Measurements from ENCODE around the gene ASL. TPM values are rescaled to one million over a fixed set of nuclear protein-coding genes. Genes with fewer than 3 reads are reported as not detected.

The ASL gene
- total and polyA plus RNA-seq, 9 of the 15 experiments (the other 6 are each of a cell fraction or from before 2014, with no cell fraction given): 2.6 to 67.0 (median 33.3) TPM

DNA sequence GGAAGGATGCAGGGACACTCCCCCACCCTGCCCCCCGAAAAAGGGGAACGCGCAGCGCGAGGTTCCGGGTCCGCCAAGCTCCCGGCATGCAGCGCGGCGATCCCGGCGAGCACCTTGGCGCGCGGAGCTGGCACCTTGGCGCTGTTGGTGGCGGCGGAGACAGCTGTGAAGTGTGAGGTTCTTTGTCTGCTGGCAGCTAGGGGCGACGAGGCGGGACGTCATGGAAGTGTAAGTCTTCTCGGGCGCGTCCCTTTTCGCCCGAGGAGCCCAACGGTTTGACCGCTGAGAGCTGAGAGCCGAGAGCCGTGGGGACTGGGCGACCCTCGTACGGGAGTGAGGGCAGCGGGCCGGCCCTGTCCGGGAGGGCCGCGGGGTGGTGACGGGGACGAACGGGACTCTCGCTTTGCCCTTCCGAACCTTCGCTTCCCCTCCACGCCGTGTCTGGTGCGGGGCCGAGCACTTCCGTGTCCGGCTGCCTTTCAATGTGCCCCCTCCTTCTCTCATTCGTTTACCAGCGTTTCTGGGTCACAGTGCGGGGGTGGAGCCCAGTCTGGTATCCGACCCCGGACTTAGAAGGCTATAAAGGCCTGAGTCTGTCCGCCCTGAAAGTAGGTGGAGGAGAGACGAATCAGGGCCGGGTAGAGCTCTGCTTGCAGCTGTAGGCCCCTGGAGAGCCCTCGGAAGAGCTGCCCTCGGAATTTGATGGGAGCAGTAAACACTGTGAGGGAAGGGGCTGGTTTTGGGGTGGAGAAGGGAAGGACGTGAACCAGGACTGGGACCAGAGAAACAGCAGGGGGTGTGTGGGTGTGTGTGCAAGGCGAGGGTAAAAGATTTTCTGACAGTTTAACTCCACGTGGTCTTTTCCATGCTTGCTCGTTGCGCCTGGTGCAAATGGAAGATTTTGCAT is 39.4 kb downstream of the ASL start, which contains the start of gene CRCP (continued):
- TF ChIP-seq, protein P1, sequence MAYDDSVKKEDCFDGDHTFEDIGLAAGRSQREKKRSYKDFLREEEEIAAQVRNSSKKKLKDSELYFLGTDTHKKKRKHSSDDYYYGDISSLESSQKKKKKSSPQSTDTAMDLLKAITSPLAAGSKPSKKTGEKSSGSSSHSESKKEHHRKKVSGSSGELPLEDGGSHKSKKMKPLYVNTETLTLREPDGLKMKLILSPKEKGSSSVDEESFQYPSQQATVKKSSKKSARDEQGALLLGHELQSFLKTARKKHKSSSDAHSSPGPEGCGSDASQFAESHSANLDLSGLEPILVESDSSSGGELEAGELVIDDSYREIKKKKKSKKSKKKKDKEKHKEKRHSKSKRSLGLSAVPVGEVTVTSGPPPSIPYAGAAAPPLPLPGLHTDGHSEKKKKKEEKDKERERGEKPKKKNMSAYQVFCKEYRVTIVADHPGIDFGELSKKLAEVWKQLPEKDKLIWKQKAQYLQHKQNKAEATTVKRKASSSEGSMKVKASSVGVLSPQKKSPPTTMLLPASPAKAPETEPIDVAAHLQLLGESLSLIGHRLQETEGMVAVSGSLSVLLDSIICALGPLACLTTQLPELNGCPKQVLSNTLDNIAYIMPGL (CRISPR knock-in tag; IDR thresholded peaks at IDR 0.05): 0 out of 2 replicates have a peak, but pooled peaks have one; percentile 59
- TF ChIP-seq, protein P2, sequence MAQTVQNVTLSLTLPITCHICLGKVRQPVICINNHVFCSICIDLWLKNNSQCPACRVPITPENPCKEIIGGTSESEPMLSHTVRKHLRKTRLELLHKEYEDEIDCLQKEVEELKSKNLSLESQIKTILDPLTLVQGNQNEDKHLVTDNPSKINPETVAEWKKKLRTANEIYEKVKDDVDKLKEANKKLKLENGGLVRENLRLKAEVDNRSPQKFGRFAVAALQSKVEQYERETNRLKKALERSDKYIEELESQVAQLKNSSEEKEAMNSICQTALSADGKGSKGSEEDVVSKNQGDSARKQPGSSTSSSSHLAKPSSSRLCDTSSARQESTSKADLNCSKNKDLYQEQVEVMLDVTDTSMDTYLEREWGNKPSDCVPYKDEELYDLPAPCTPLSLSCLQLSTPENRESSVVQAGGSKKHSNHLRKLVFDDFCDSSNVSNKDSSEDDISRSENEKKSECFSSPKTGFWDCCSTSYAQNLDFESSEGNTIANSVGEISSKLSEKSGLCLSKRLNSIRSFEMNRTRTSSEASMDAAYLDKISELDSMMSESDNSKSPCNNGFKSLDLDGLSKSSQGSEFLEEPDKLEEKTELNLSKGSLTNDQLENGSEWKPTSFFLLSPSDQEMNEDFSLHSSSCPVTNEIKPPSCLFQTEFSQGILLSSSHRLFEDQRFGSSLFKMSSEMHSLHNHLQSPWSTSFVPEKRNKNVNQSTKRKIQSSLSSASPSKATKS (CRISPR knock-in tag; IDR thresholded peaks at IDR 0.05): no peak
- TF ChIP-seq DDX20 (tag; IDR thresholded peaks at IDR 0.05; ENCODE audit: low read depth) (no peak), RFX1 (IDR thresholded peaks at IDR 0.05) (no peak), ZBTB8A (IDR thresholded peaks at IDR 0.05; ENCODE audit: partially characterized antibody) (no peak), PHF21A (IDR thresholded peaks at IDR 0.05; ENCODE audit: borderline replicate concordance, low read depth) (no peak), RFX7 (CRISPR knock-in tag; IDR thresholded peaks at IDR 0.05) (no peak), ATF7 (IDR thresholded peaks at IDR 0.05) (peak; percentile 25; the same call in 1 of the 2 replicates), SIRT6 (IDR thresholded peaks at IDR 0.05; ENCODE audit: low read depth, low read length) (no peak), BRD9 (IDR thresholded peaks at IDR 0.05; ENCODE audit: low read depth, partially characterized antibody) (peak; percentile 36), JUND (IDR thresholded peaks at IDR 0.05; ENCODE audit: borderline replicate concordance, low read depth, low read length) (peak; percentile 37), JUND (tag; IDR thresholded peaks at IDR 0.05; ENCODE audit: borderline replicate concordance, low read depth, low read length) (peak; percentile 31; the same call in 2 of the 3 replicates), ZNF79 (CRISPR knock-in tag; IDR thresholded peaks at IDR 0.05; ENCODE audit: low read depth) (no peak), SNIP1 (IDR thresholded peaks at IDR 0.05; ENCODE audit: low read depth) (no peak), MAFG (tag; conservative IDR thresholded peaks at IDR 0.05) (no peak), POU5F1 (IDR thresholded peaks at IDR 0.05; ENCODE audit: borderline replicate concordance, low read depth, low read length, partially characterized antibody) (no peak), ZC3H11A (IDR thresholded peaks at IDR 0.05; ENCODE audit: low read depth, low read length) (no peak)
- TF ChIP-seq, protein P3, sequence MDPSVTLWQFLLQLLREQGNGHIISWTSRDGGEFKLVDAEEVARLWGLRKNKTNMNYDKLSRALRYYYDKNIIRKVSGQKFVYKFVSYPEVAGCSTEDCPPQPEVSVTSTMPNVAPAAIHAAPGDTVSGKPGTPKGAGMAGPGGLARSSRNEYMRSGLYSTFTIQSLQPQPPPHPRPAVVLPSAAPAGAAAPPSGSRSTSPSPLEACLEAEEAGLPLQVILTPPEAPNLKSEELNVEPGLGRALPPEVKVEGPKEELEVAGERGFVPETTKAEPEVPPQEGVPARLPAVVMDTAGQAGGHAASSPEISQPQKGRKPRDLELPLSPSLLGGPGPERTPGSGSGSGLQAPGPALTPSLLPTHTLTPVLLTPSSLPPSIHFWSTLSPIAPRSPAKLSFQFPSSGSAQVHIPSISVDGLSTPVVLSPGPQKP (CRISPR knock-in tag; IDR thresholded peaks at IDR 0.05): no peak
- TF ChIP-seq, protein P4, sequence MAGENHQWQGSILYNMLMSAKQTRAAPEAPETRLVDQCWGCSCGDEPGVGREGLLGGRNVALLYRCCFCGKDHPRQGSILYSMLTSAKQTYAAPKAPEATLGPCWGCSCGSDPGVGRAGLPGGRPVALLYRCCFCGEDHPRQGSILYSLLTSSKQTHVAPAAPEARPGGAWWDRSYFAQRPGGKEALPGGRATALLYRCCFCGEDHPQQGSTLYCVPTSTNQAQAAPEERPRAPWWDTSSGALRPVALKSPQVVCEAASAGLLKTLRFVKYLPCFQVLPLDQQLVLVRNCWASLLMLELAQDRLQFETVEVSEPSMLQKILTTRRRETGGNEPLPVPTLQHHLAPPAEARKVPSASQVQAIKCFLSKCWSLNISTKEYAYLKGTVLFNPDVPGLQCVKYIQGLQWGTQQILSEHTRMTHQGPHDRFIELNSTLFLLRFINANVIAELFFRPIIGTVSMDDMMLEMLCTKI (IDR thresholded peaks at IDR 0.05; ENCODE audit: partially characterized antibody): no peak
- TF ChIP-seq, protein P5, sequence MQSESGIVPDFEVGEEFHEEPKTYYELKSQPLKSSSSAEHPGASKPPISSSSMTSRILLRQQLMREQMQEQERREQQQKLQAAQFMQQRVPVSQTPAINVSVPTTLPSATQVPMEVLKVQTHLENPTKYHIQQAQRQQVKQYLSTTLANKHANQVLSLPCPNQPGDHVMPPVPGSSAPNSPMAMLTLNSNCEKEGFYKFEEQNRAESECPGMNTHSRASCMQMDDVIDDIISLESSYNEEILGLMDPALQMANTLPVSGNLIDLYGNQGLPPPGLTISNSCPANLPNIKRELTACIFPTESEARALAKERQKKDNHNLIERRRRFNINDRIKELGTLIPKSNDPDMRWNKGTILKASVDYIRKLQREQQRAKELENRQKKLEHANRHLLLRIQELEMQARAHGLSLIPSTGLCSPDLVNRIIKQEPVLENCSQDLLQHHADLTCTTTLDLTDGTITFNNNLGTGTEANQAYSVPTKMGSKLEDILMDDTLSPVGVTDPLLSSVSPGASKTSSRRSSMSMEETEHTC (IDR thresholded peaks at IDR 0.05): no peak; the same call in 1 of the 2 replicates

Data from K562 (cell line).